ENCODE data around the gene PIEZO1. TPM values are rescaled to one million over a fixed set of nuclear protein-coding genes. Genes with fewer than 3 reads are reported as not detected.

PIEZO1 gene
- total RNA-seq, 1 donor from 2014 or later = 247 TPM

- Mint-ChIP-seq H3K27ac (ENCODE audit: unreplicated experiment) (peak overlapping the region; percentile 18), H3K27me3 (ENCODE audit: low read depth, unreplicated experiment) (no peaks in the 10 kb centered on the region), H3K9me3 (ENCODE audit: unreplicated experiment) (no peaks in the 10 kb centered on the region), H3K4me3 (ENCODE audit: unreplicated experiment) (no peak overlapping the region), H3K4me1 (ENCODE audit: low read depth, unreplicated experiment) (peaks cover 38% of the 10 kb centered on the region), H3K36me3 (ENCODE audit: low read depth, unreplicated experiment) (peaks cover 5% of the 10 kb centered on the region)
- H3K27ac ChIP-seq (ENCODE audit: low read depth, low read length) = no peak overlapping the region
- TF ChIP-seq CTCF (IDR thresholded peaks at IDR 0.05; ENCODE audit: insufficient read depth, low read depth, low read length) (no peak), EZH2 (IDR thresholded peaks at IDR 0.05; ENCODE audit: insufficient read depth, low read length) (no peak)
- H3K79me2 ChIP-seq (ENCODE audit: insufficient read depth, low read length) = peaks cover 96% of the 10 kb centered on the region
- H3K9me3 ChIP-seq (ENCODE audit: insufficient read depth, low read depth, low read length) = no peaks in the 10 kb centered on the region
- peaks cover 41% of the 10 kb centered on the region for H3K4me1 ChIP-seq (ENCODE audit: insufficient read depth, low read length)
- H4K20me1 ChIP-seq (ENCODE audit: insufficient read depth, low read length) = peaks cover 96% of the 10 kb centered on the region
- FAIRE-seq = no peak
- no peak overlapping the region for H3K4me2 ChIP-seq (ENCODE audit: low read length)
- no peaks in the 10 kb centered on the region for H3K27me3 ChIP-seq (ENCODE audit: insufficient read depth, low read length)
- DNase-seq (ENCODE audit: low read depth) = no peak
- H2AFZ ChIP-seq (ENCODE audit: low read depth, low read length) = no peak overlapping the region
- H3K9ac ChIP-seq (ENCODE audit: low read length) = no peak overlapping the region
- H3K36me3 ChIP-seq (ENCODE audit: insufficient read depth, low read length) = no peaks in the 10 kb centered on the region
- H3K4me3 ChIP-seq (ENCODE audit: insufficient read depth, low read depth, low read length) = no peak overlapping the region
Measured at GRCh38 chr16:88760424-88761142, 24.4 kb downstream of the PIEZO1 start.

- no peaks in the 10 kb centered on the region for H3K9me3 Mint-ChIP-seq (ENCODE audit: unreplicated experiment)
- H3K27me3 ChIP-seq (ENCODE audit: insufficient read depth, low read length) = no peaks in the 10 kb centered on the region
- no peak for DNase-seq (ENCODE audit: low read depth)
- FAIRE-seq = no peak
- no peaks in the 10 kb centered on the region for H3K9me3 ChIP-seq (ENCODE audit: insufficient read depth, low read depth, low read length)
- H4K20me1 ChIP-seq (ENCODE audit: insufficient read depth, low read length) = peaks cover 96% of the 10 kb centered on the region
- TF ChIP-seq CTCF (IDR thresholded peaks at IDR 0.05; ENCODE audit: insufficient read depth, low read depth, low read length) (no peak), EZH2 (IDR thresholded peaks at IDR 0.05; ENCODE audit: insufficient read depth, low read length) (no peak)
- no peak overlapping the region for H2AFZ ChIP-seq (ENCODE audit: low read depth, low read length)
- H3K27ac ChIP-seq (ENCODE audit: low read depth, low read length) = no peak overlapping the region
- H3K4me1 ChIP-seq (ENCODE audit: insufficient read depth, low read length) = peaks cover 41% of the 10 kb centered on the region
- no peak overlapping the region for H3K4me3 ChIP-seq (ENCODE audit: insufficient read depth, low read depth, low read length)
- H3K27me3 Mint-ChIP-seq (ENCODE audit: low read depth, unreplicated experiment) = no peaks in the 10 kb centered on the region
- H3K36me3 ChIP-seq (ENCODE audit: insufficient read depth, low read length) = no peaks in the 10 kb centered on the region
- no peak overlapping the region for H3K4me2 ChIP-seq (ENCODE audit: low read length)
- H3K79me2 ChIP-seq (ENCODE audit: insufficient read depth, low read length) = peaks cover 92% of the 10 kb centered on the region
- H3K4me3 Mint-ChIP-seq (ENCODE audit: unreplicated experiment) = no peak overlapping the region
- no peak overlapping the region for H3K9ac ChIP-seq (ENCODE audit: low read length)
- peaks cover 5% of the 10 kb centered on the region for H3K36me3 Mint-ChIP-seq (ENCODE audit: low read depth, unreplicated experiment)
- H3K27ac Mint-ChIP-seq (ENCODE audit: unreplicated experiment) = peak overlapping the region; percentile 18
- H3K4me1 Mint-ChIP-seq (ENCODE audit: low read depth, unreplicated experiment) = peaks cover 37% of the 10 kb centered on the region
Measured at GRCh38 chr16:88759976-88760350, 25.1 kb downstream of the PIEZO1 start.

Data from astrocyte (in vitro differentiated cells and primary cell).